ENCODE results near the gene NDST4. TPM values are rescaled to one million over a fixed set of nuclear protein-coding genes. Genes with fewer than 3 reads are reported as not detected.

The NDST4 gene
- polyA plus RNA-seq, 1 donor (not counting 4 experiments of a cell fraction or from before 2014, with no cell fraction given), result not detected

DNA sequence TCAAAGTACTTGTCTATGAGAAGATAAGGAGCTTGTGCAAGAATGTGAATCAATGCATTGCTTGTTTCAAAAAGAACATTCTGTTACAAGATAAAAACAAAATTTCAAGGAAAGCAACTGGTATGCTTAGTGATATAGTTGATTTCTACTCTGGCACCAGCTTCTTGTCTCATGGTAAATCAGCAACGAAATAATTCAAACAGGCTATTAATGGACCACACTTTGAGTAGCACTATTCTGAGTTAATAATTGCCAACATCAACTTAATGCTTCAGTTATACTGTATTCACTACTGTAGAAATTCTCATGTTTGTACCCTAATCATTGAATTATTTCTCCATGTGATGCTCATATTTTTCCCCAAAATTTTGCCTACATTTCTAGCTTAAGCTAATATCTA is 252.6 kb downstream of the NDST4 start:
- H3K79me2 ChIP-seq (ENCODE audit: control insufficient read depth, insufficient read depth, low read length), result no peaks in the 10 kb centered on the region
- dilution Hi-C loops (cut with MboI; ENCODE audit: extremely low pct_ligation_motif_present, low sequenced_read_pairs), result no loop called here
- TF ChIP-seq CTCF (optimal IDR thresholded peaks at IDR 0.05 in 1 of 3, IDR thresholded peaks at IDR 0.05 in 1 of 3, conservative IDR thresholded peaks at IDR 0.05 in 1 of 3; ENCODE audit: extremely low read depth in 1 of 3, insufficient read depth in 2 of 3, low read length in 3 of 3) (no peak), EZH2 (IDR thresholded peaks at IDR 0.05; ENCODE audit: low read length) (no peak)
- no peaks in the 10 kb centered on the region for H3K9me1 ChIP-seq (ENCODE audit: control insufficient read depth, extremely low read depth, insufficient read depth, low read length)
- H3K9me3 ChIP-seq (ENCODE audit: control insufficient read depth, low read depth, low read length), result no peaks in the 10 kb centered on the region
- no peak overlapping the region for H3K9ac ChIP-seq (ENCODE audit: control insufficient read depth, extremely low read depth, insufficient read depth, low read length)
- no peaks in the 10 kb centered on the region for H3K4me1 ChIP-seq (ENCODE audit: control insufficient read depth, extremely low read depth, insufficient read depth, low read length)
- H3K27me3 ChIP-seq (ENCODE audit: control insufficient read depth, extremely low read depth, insufficient read depth, low read length), result no peaks in the 10 kb centered on the region
- DNase-seq (ENCODE audit: low read depth, low spot score) (no peak), FAIRE-seq (no peak)
- H3K4me2 ChIP-seq (ENCODE audit: control insufficient read depth, extremely low read depth, insufficient read depth, low read depth, low read length), result no peak overlapping the region
- H2AFZ ChIP-seq (ENCODE audit: control insufficient read depth, low read length), result no peak overlapping the region
- H3K27ac ChIP-seq (ENCODE audit: control insufficient read depth, insufficient read depth, low read length), result no peak overlapping the region
- H4K20me1 ChIP-seq (ENCODE audit: control insufficient read depth, extremely low read depth, insufficient read depth, low read length), result no peaks in the 10 kb centered on the region
- H3K4me3 ChIP-seq (ENCODE audit: control insufficient read depth in 2 of 3, extremely low read depth in 1 of 3, insufficient read depth in 2 of 3, low read depth in 1 of 3, low read length in 3 of 3), result no peak overlapping the region
- no peaks in the 10 kb centered on the region for H3K36me3 ChIP-seq (ENCODE audit: control insufficient read depth in 2 of 2, extremely low read depth in 1 of 2, insufficient read depth in 2 of 2, low read length in 2 of 2)

GRCh38 chr4:114857831-114858230 is 255.6 kb downstream of the NDST4 start:
- no peak for TF ChIP-seq EZH2 (IDR thresholded peaks at IDR 0.05; ENCODE audit: low read length)
- TF ChIP-seq CTCF (optimal IDR thresholded peaks at IDR 0.05 in 1 of 3, IDR thresholded peaks at IDR 0.05 in 1 of 3, conservative IDR thresholded peaks at IDR 0.05 in 1 of 3; ENCODE audit: extremely low read depth in 1 of 3, insufficient read depth in 2 of 3, low read length in 3 of 3), result no peak
- no peaks in the 10 kb centered on the region for H3K79me2 ChIP-seq (ENCODE audit: control insufficient read depth, insufficient read depth, low read length)
- H3K4me3 ChIP-seq (ENCODE audit: control insufficient read depth in 2 of 3, extremely low read depth in 1 of 3, insufficient read depth in 2 of 3, low read depth in 1 of 3, low read length in 3 of 3), result no peak overlapping the region
- no peaks in the 10 kb centered on the region for H3K9me3 ChIP-seq (ENCODE audit: control insufficient read depth, low read depth, low read length)
- no peaks in the 10 kb centered on the region for H3K36me3 ChIP-seq (ENCODE audit: control insufficient read depth in 2 of 2, extremely low read depth in 1 of 2, insufficient read depth in 2 of 2, low read length in 2 of 2)
- H2AFZ ChIP-seq (ENCODE audit: control insufficient read depth, low read length), result no peak overlapping the region
- H3K9me1 ChIP-seq (ENCODE audit: control insufficient read depth, extremely low read depth, insufficient read depth, low read length), result no peaks in the 10 kb centered on the region
- DNase-seq (ENCODE audit: low read depth, low spot score), result no peak
- no peak overlapping the region for H3K9ac ChIP-seq (ENCODE audit: control insufficient read depth, extremely low read depth, insufficient read depth, low read length)
- H4K20me1 ChIP-seq (ENCODE audit: control insufficient read depth, extremely low read depth, insufficient read depth, low read length), result no peaks in the 10 kb centered on the region
- no peak for FAIRE-seq
- H3K27me3 ChIP-seq (ENCODE audit: control insufficient read depth, extremely low read depth, insufficient read depth, low read length), result no peaks in the 10 kb centered on the region
- no peak overlapping the region for H3K4me2 ChIP-seq (ENCODE audit: control insufficient read depth, extremely low read depth, insufficient read depth, low read depth, low read length)
- dilution Hi-C loops (cut with MboI; ENCODE audit: extremely low pct_ligation_motif_present, low sequenced_read_pairs), result no loop called here
- no peak overlapping the region for H3K27ac ChIP-seq (ENCODE audit: control insufficient read depth, insufficient read depth, low read length)
- H3K4me1 ChIP-seq (ENCODE audit: control insufficient read depth, extremely low read depth, insufficient read depth, low read length), result no peaks in the 10 kb centered on the region

Data from keratinocyte (primary cell).